DND-41 (cell line): ENCODE results near the gene IKBKG.

Source experiments
- CTCF ChIP-seq: IDR thresholded peaks from 2 replicates; pipeline ENCODE4 v1.5.1; 2012; ENCODE audit warnings: borderline replicate concordance, low read length, moderate library complexity, mild to moderate bottlenecking; ENCODE audit not compliant: poor library complexity, severe bottlenecking; ENCODE audit errors: extremely low read depth
- EZH2 ChIP-seq: IDR thresholded peaks from 3 replicates; pipeline ENCODE4 v1.6.1; 2012; ENCODE audit warnings: borderline replicate concordance, low read depth, mild to moderate bottlenecking, moderate library complexity, low read length, inconsistent platforms; ENCODE audit not compliant: severe bottlenecking

- TF ChIP-seq CTCF (no peak), EZH2 (no peak)
Observed at GRCh38 chrX:154530286-154530685, 17.1 kb upstream of the IKBKG start.
